SU-DHL-6 (cell line): Measurements from ENCODE around the gene FRMPD1.

Experiments used
- H2AFZ ChIP-seq: fragments of 200-600 bp; sonication (generic); 2 replicates; pipeline ENCODE4 v1.6.1; 2014; ENCODE audit warnings: low read depth, mild to moderate bottlenecking, moderate library complexity, mixed read lengths, antibody characterized with exemption, low read length; ENCODE audit not compliant: severe bottlenecking
- H3F3A ChIP-seq: fragments of 200-600 bp; shearing (Covaris generic); 2 replicates; pipeline ENCODE4 v1.6.0; 2016; ENCODE audit warnings: antibody characterized with exemption, mild to moderate bottlenecking; ENCODE audit not compliant: insufficient read depth
- H3K27ac ChIP-seq: fragments of 200-600 bp; sonication (generic); 2 replicates; pipeline ENCODE4 v1.5.1; 2016; ENCODE audit warnings: low read depth, mild to moderate bottlenecking, low read length, moderate library complexity, mixed read lengths
- H3K27me3 ChIP-seq: fragments of 200-600 bp; sonication (generic), shearing (Covaris generic); 2 replicates; pipeline ENCODE4 v1.6.0; 2014; ENCODE audit warnings: mild to moderate bottlenecking, low read length
- H3K36me3 ChIP-seq: fragments of 200-600 bp; sonication (generic); 2 replicates; pipeline ENCODE4 v1.6.1; 2014; ENCODE audit warnings: mild to moderate bottlenecking, low read length, mixed read lengths
- H3K4me2 ChIP-seq: fragments of 300-600, 200-600 bp; shearing (Covaris generic), sonication (generic); 2 replicates; pipeline ENCODE4 v1.6.0; 2014; ENCODE audit warnings: low read length, low read depth, mild to moderate bottlenecking; ENCODE audit not compliant: poor library complexity, severe bottlenecking
- H3K4me3 ChIP-seq: fragments of 200-600 bp; sonication (generic); 2 replicates; pipeline ENCODE4 v1.5.1; 2014; ENCODE audit warnings: antibody characterized with exemption, low read length, mild to moderate bottlenecking, mixed read lengths; ENCODE audit not compliant: insufficient read depth, poor library complexity, severe bottlenecking
- H3K79me2 ChIP-seq: fragments of 200-600 bp; sonication (generic); 2 replicates; pipeline ENCODE4 v1.6.1; 2014; ENCODE audit warnings: mild to moderate bottlenecking, low read length, moderate library complexity; ENCODE audit not compliant: insufficient read depth
- H3K9ac ChIP-seq: fragments of 200-600 bp; sonication (generic); 2 replicates; pipeline ENCODE4 v1.7.0; 2014; ENCODE audit warnings: mild to moderate bottlenecking, low read length
- H3K9me2 ChIP-seq: fragments of 200-600 bp; sonication (generic); replicated peaks from 2 replicates; pipeline ENCODE4 v1.6.1; 2014; ENCODE audit warnings: low read length; ENCODE audit not compliant: insufficient read depth
- H3K9me3 ChIP-seq: fragments of 200-600 bp; sonication (generic); 2 replicates; pipeline ENCODE4 v1.6.1; 2014; ENCODE audit warnings: low read length, mixed read lengths; ENCODE audit not compliant: insufficient read depth
- H4K20me1 ChIP-seq: fragments of 200-600 bp; sonication (generic); 2 replicates; pipeline ENCODE4 v1.6.1; 2014; ENCODE audit warnings: low read depth, mild to moderate bottlenecking, antibody characterized with exemption, low read length, moderate library complexity, mixed read lengths
- CTCF ChIP-seq: fragments of 200-600 bp; sonication (generic); IDR thresholded peaks from one replicate; pipeline ENCODE4 v1.5.1; 2017; ENCODE audit warnings: antibody characterized with exemption, mild to moderate bottlenecking, low read length, moderate library complexity; ENCODE audit not compliant: insufficient read depth, poor library complexity, severe bottlenecking
- EZH2phosphoT487 ChIP-seq: fragments of 200-600 bp; sonication (generic), shearing (Covaris generic); conservative IDR thresholded peaks from 2 replicates; pipeline ENCODE4 v1.6.1; 2018; ENCODE audit warnings: mild to moderate bottlenecking, antibody characterized with exemption, low read length, moderate library complexity, mixed read lengths

Gene FRMPD1

GRCh38 chr9:37775216-37775919, 124.6 kb downstream of the FRMPD1 start:
- H3K27ac ChIP-seq = no peak overlapping the region
- TF ChIP-seq CTCF (no peak), EZH2phosphoT487 (no peak)
- H3K27me3 ChIP-seq = no peaks in the 10 kb centered on the region
- H2AFZ ChIP-seq = no peak overlapping the region
- H4K20me1 ChIP-seq = no peaks in the 10 kb centered on the region
- no peaks in the 10 kb centered on the region for H3K9me2 ChIP-seq
- H3F3A ChIP-seq = no peaks in the 10 kb centered on the region
- H3K9ac ChIP-seq = no peak overlapping the region
- no peak overlapping the region for H3K4me3 ChIP-seq
- H3K79me2 ChIP-seq = peaks cover 3% of the 10 kb centered on the region; the same call in 1 of the 2 replicates
- peaks cover 15% of the 10 kb centered on the region for H3K36me3 ChIP-seq
- no peak overlapping the region for H3K4me2 ChIP-seq
- no peaks in the 10 kb centered on the region for H3K9me3 ChIP-seq

GRCh38 chr9:37776328-37776727, 125.6 kb downstream of the FRMPD1 start:
- Histone ChIP-seq H2AFZ (no peak overlapping the region), H4K20me1 (no peaks in the 10 kb centered on the region), H3K9me3 (no peaks in the 10 kb centered on the region), H3K4me3 (no peak overlapping the region), H3K9ac (no peak overlapping the region), H3K4me2 (no peak overlapping the region), H3K79me2 (peaks cover 4% of the 10 kb centered on the region; the same call in 1 of the 2 replicates), H3F3A (no peaks in the 10 kb centered on the region), H3K36me3 (peaks cover 22% of the 10 kb centered on the region), H3K9me2 (no peaks in the 10 kb centered on the region), H3K27ac (no peak overlapping the region), H3K27me3 (no peaks in the 10 kb centered on the region)
- TF ChIP-seq EZH2phosphoT487 = no peak
- TF ChIP-seq CTCF = no peak

GRCh38 chr9:37778534-37778933, 127.8 kb downstream of the FRMPD1 start:
- TF ChIP-seq EZH2phosphoT487 (no peak), CTCF (no peak)
- H3K9me3 ChIP-seq = no peaks in the 10 kb centered on the region
- peaks cover 41% of the 10 kb centered on the region for H3K36me3 ChIP-seq
- no peak overlapping the region for H3K4me2 ChIP-seq
- peaks cover 26% of the 10 kb centered on the region for H3K79me2 ChIP-seq
- no peak overlapping the region for H3K9ac ChIP-seq
- no peak overlapping the region for H3K4me3 ChIP-seq
- H3K9me2 ChIP-seq = no peaks in the 10 kb centered on the region
- no peaks in the 10 kb centered on the region for H3K27me3 ChIP-seq
- H3K27ac ChIP-seq = no peak overlapping the region
- no peak overlapping the region for H2AFZ ChIP-seq
- H3F3A ChIP-seq = no peaks in the 10 kb centered on the region
- H4K20me1 ChIP-seq = peaks cover 7% of the 10 kb centered on the region; the same call in 1 of the 2 replicates
